Measurements from ENCODE around the gene IRF5. TPM values are rescaled to one million over a fixed set of nuclear protein-coding genes. Genes with fewer than 3 reads are reported as not detected.

Gene IRF5
- polyA plus RNA-seq, 1 donor from 2014 or later: not detected

DNA sequence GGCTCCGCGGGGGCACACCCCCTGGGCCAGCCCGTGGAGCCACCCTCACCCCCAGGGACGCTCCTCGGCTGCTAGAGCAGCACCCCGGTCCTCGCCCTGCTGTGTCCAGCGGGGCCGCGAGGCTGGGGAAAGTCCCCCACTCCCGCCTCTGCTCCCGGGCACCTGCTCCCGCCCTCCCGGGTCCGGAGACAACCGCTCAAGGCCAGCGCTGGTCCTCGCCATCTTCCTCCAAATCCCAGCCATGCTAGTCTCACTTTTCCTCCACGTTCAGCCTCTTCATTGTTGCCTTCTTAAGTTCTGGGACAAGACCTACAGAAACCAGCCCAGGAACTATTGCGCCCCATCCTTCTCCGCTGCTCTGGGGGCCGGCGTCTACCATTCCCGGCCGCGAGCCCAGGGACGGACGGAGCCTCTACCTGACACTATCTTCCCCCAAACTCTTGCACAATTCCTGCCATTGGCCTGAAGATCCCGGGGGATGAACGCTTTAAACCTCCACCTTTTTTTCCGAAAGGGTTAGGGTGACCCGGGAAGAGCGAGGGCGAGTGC is 22.4 kb upstream of the IRF5 start:
- TF ChIP-seq RAD21 (conservative IDR thresholded peaks at IDR 0.05) (no peak), TAF1 (IDR thresholded peaks at IDR 0.05; ENCODE audit: low read depth) (no peak), POLR2AphosphoS5 (IDR thresholded peaks at IDR 0.05) (no peak), EP300 (conservative IDR thresholded peaks at IDR 0.05; ENCODE audit: poor library complexity, severe bottlenecking) (no peak), EZH2 (IDR thresholded peaks at IDR 0.05; ENCODE audit: borderline replicate concordance, insufficient read depth, low read length, poor library complexity, severe bottlenecking) (no peak), MXI1 (conservative IDR thresholded peaks at IDR 0.05; ENCODE audit: poor library complexity, severe bottlenecking) (no peak), SMC3 (conservative IDR thresholded peaks at IDR 0.05; ENCODE audit: poor library complexity) (no peak)
- TF ChIP-seq, protein P1, sequence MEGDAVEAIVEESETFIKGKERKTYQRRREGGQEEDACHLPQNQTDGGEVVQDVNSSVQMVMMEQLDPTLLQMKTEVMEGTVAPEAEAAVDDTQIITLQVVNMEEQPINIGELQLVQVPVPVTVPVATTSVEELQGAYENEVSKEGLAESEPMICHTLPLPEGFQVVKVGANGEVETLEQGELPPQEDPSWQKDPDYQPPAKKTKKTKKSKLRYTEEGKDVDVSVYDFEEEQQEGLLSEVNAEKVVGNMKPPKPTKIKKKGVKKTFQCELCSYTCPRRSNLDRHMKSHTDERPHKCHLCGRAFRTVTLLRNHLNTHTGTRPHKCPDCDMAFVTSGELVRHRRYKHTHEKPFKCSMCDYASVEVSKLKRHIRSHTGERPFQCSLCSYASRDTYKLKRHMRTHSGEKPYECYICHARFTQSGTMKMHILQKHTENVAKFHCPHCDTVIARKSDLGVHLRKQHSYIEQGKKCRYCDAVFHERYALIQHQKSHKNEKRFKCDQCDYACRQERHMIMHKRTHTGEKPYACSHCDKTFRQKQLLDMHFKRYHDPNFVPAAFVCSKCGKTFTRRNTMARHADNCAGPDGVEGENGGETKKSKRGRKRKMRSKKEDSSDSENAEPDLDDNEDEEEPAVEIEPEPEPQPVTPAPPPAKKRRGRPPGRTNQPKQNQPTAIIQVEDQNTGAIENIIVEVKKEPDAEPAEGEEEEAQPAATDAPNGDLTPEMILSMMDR (IDR thresholded peaks at IDR 0.05; ENCODE audit: poor library complexity, severe bottlenecking): no peak
- TF ChIP-seq, protein P2, sequence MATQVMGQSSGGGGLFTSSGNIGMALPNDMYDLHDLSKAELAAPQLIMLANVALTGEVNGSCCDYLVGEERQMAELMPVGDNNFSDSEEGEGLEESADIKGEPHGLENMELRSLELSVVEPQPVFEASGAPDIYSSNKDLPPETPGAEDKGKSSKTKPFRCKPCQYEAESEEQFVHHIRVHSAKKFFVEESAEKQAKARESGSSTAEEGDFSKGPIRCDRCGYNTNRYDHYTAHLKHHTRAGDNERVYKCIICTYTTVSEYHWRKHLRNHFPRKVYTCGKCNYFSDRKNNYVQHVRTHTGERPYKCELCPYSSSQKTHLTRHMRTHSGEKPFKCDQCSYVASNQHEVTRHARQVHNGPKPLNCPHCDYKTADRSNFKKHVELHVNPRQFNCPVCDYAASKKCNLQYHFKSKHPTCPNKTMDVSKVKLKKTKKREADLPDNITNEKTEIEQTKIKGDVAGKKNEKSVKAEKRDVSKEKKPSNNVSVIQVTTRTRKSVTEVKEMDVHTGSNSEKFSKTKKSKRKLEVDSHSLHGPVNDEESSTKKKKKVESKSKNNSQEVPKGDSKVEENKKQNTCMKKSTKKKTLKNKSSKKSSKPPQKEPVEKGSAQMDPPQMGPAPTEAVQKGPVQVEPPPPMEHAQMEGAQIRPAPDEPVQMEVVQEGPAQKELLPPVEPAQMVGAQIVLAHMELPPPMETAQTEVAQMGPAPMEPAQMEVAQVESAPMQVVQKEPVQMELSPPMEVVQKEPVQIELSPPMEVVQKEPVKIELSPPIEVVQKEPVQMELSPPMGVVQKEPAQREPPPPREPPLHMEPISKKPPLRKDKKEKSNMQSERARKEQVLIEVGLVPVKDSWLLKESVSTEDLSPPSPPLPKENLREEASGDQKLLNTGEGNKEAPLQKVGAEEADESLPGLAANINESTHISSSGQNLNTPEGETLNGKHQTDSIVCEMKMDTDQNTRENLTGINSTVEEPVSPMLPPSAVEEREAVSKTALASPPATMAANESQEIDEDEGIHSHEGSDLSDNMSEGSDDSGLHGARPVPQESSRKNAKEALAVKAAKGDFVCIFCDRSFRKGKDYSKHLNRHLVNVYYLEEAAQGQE (IDR thresholded peaks at IDR 0.05; ENCODE audit: borderline replicate concordance): no peak
- no peak overlapping the region for H3K9ac ChIP-seq (ENCODE audit: low read length)
- H3K9me2 ChIP-seq (ENCODE audit: insufficient read depth, low read length): no peaks in the 10 kb centered on the region
- H3K27ac ChIP-seq (ENCODE audit: low read length): no peak overlapping the region
- no peaks in the 10 kb centered on the region for H3F3A ChIP-seq (ENCODE audit: insufficient read depth, low read length, poor library complexity, severe bottlenecking)
- peaks cover 38% of the 10 kb centered on the region for H3K27me3 ChIP-seq (ENCODE audit: insufficient read depth, low read depth, low read length)
- H3K4me3 ChIP-seq (ENCODE audit: low read length): no peak overlapping the region
- no peak overlapping the region for H3K4me2 ChIP-seq (ENCODE audit: low read length)
- H3K9me3 ChIP-seq (ENCODE audit: low read length): no peaks in the 10 kb centered on the region
- no peak overlapping the region for H2AFZ ChIP-seq (ENCODE audit: low read depth, low read length)
- no peaks in the 10 kb centered on the region for H3K36me3 ChIP-seq (ENCODE audit: insufficient read depth, low read length)
- H3K79me2 ChIP-seq (replicated peaks; ENCODE audit: insufficient read depth, low read length): no peaks in the 10 kb centered on the region
- H4K20me1 ChIP-seq (ENCODE audit: insufficient read depth): no peaks in the 10 kb centered on the region

DNA sequence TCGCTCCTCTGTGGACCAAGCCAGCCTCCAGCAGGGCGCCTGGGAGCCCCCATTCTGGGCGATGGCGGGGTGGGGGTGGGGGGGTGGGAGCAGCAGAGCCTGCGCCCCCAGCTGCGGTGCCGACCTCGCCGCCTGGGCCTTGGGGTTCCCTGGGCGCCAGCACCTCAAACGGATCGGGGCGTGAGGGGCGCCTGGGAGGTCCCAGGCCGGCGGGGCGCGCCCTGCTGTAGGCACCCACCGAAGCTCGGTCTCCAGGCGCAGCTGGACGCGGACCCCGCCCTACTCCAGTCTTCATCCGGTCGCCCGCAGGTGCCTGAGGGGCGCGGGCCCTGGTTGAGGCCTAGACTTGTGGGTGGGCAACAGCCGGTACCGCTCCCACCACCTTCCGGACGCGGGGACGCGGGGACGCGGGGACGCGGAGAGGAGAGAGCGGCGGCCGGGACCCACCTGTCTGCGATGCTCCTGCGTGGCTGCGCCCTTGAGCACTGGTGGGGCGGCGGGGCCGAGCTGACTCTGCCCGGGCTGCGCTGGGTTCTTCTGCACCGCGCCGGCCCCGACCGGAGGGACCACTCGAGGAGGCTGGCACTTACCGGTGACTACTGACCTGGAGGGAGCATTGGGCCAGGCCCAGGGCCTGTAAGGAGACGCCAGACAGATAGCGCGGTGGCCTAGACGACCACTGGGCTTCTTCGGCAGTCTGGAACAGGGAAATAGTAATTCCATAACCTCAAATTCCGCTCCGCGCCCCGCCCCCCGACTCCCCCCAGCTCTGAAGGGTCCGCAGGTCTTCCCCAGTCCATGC is 21.7 kb upstream of the IRF5 start:
- Histone ChIP-seq H3K4me2 (ENCODE audit: low read length) (no peak overlapping the region), H3K4me3 (ENCODE audit: low read length) (no peak overlapping the region), H3K9ac (ENCODE audit: low read length) (no peak overlapping the region), H3K27ac (ENCODE audit: low read length) (no peak overlapping the region), H3F3A (ENCODE audit: insufficient read depth, low read length, poor library complexity, severe bottlenecking) (no peaks in the 10 kb centered on the region), H3K9me2 (ENCODE audit: insufficient read depth, low read length) (no peaks in the 10 kb centered on the region), H4K20me1 (ENCODE audit: insufficient read depth) (no peaks in the 10 kb centered on the region), H3K9me3 (ENCODE audit: low read length) (no peaks in the 10 kb centered on the region), H3K79me2 (replicated peaks; ENCODE audit: insufficient read depth, low read length) (no peaks in the 10 kb centered on the region), H3K36me3 (ENCODE audit: insufficient read depth, low read length) (no peaks in the 10 kb centered on the region), H2AFZ (ENCODE audit: low read depth, low read length) (no peak overlapping the region), H3K27me3 (ENCODE audit: insufficient read depth, low read depth, low read length) (peaks cover 31% of the 10 kb centered on the region)
- TF ChIP-seq, protein P1 (IDR thresholded peaks at IDR 0.05; ENCODE audit: poor library complexity, severe bottlenecking): no peak
- TF ChIP-seq MXI1 (conservative IDR thresholded peaks at IDR 0.05; ENCODE audit: poor library complexity, severe bottlenecking) (no peak), RAD21 (conservative IDR thresholded peaks at IDR 0.05) (no peak), TAF1 (IDR thresholded peaks at IDR 0.05; ENCODE audit: low read depth) (no peak), POLR2AphosphoS5 (IDR thresholded peaks at IDR 0.05) (no peak)
- TF ChIP-seq, protein P2 (IDR thresholded peaks at IDR 0.05; ENCODE audit: borderline replicate concordance): no peak

All from neural cell (in vitro differentiated cells).